SIG-M5 treated with dmso at 0.1 percent for 504 hours (cell line): ENCODE results near the gene B4GALT6.
"Not testable (repeated sequence)": the region's sequence is repeated elsewhere in the genome, so short reads cannot be mapped to it uniquely, and the experiment has no call there.

Experiments
- DNase-seq: peaks from one replicate; lab custom pipeline; 2025; ENCODE audit not compliant: unreplicated experiment; lab: John Stamatoyannopoulos, UW

Gene B4GALT6

DNA sequence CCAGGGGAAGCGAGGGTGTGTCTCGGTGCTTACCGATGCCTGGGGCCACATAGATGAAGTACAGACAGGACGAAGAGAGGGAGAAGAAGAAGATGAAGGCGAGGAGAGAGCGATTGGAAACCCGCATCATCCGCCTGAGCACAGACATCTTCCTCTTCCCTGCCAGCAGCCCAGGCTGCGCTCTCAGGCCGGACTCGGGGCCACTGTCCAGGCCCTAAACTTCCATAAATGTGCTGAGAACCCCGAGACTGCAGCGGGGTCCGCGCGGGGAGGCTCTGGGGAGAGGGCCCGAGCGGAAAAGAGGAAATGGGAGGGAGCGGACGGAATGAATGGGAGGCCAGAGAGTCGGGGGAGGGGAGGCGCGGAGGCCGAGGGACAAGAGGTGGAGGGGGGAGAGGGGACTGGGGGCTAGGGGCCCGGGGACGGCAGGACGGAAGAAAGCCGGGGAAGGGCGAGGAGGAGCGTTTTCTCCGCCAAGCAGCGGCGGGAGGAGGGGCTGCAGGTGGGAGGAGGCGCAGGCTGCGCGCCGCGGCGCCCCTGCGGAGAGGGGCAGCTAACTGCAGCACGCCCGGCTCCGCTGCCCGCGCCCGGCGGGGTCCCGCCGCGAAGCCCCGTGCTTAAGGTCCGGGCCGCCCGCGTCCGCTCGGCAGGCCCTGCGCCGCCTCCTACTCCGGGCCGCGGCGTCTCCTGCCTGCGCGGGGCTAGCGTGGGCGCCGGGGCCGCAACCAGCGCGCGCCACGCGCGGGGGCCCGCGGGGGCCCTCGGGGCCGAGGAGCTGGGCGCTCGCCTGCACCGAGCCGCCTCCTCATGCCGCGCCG, at the start of gene B4GALT6:
Gene B4GALT6 (minus strand): TSS at position 303 of the 818 bp plus-strand sequence. CDS start 155 bp downstream, at position 148.
- DNase-seq = peak; percentile 51

GRCh38 chr18:31731628-31732027, 47.2 kb upstream of the B4GALT6 start:
- DNase-seq = no peak

DNA sequence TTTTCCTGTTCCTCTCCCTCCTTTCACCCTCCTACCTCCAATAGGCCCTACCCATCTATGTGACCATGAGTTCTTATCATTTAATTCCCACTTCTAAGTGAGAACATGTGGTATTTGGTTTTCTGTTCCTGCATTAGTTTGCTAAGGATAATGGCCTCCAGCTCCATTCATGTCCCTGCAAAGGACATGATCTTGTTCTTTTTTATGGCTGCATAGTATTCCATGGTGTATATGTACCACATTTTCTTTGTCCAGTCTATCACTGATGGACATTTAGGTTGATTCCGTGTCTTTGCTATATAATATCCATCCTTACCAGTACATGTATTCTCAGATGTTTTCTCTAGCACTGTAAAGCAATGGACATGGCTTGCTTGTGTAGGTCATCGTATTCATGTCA, 44.8 kb upstream of the B4GALT6 start:
- not testable (repeated sequence) for DNase-seq

DNA sequence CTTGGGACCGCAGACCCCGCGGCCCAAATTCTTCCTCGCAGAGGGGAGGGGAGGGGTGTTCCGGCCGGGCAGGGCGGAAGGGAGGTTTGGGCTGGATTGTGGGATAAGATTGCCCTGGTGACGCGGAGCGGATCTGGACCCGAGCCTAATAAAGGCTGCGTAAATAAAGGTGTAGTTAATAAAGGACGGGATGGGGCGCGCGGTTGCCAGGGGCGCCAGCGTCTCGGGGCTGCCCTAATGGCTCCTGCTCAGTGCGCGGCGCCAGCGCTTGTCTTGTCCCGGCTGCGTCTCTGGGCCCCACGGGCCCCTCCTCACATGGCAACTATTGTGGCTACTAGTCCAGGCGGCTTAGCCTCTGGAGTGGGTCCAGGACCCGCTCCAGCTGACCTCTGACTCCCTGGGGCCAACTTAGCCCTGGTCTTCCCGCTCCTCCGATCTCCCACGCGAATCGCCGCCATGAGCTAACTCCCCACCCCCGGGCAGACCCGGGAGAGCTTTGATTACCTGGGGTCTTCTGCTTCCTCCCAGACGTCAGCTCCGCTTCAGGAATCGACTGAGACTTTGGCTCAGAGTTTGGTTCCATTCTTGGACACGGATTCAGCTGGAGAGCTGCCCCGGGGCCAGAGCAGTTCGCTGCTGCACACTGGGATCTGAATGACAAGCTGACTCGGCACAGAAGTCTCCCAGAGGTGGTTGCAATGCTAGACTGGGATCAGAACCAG, 39.8 kb upstream of the B4GALT6 start:
- DNase-seq = no peak

- DNase-seq = no peak
These were observed 39.2 kb upstream of the B4GALT6 start for GRCh38 chr18:31723639-31723989.

- peak; percentile 52 for DNase-seq
These were observed 38.1 kb upstream of the B4GALT6 start for GRCh38 chr18:31722369-31722957.

- no peak for DNase-seq
These were observed 37.2 kb upstream of the B4GALT6 start for GRCh38 chr18:31721601-31722000.

DNA sequence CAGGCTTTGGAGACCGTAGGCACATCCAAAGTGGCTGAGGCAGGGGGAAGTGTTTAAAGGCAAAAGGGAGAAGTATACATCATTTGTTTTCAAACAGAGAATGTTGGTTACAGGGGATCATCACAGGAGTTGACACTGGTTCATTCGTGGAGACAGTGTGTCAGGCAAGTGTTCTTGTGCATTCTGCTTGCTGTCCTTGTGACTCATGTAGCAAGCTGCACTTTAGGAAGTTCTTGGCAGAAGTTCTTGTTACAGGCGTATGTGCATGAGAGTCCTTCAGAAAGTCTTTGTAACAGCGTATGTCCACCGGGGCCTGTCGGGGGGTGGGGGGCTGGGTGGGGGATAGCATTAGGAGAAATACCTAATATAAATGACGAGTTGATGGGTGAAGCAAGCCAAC, 36.5 kb upstream of the B4GALT6 start:
- no peak for DNase-seq

DNA sequence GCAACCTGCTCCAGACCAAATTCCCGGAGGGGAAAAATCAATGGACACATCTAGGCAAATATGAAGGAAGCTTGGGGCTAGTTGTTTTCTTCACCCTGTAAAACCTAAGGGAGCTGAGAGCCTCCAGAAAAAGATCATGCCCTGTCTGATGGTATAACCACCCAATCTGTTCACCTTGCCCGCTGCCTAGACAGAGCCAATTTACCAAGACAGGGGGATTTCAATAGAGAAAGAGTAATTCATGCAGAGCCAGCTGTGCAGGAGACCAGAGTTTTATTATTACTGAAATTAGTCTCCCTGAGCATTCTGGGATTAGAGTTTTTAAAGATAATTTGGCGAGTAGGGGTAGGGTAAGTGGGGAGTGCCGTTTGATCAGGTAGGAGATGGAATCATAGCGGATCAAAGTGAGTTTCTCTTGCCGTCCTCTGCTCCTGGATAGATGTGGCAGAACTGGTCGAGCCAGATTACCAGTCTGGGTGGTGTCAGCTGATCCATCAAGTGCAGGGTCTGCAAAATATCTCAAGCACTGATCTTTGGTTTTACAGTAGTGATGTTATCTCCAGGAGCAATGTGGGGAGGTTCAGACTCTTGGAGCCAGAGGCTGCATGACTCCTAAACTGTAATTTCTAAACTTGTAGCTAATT, 35.1 kb upstream of the B4GALT6 start:
- DNase-seq = no peak

DNA sequence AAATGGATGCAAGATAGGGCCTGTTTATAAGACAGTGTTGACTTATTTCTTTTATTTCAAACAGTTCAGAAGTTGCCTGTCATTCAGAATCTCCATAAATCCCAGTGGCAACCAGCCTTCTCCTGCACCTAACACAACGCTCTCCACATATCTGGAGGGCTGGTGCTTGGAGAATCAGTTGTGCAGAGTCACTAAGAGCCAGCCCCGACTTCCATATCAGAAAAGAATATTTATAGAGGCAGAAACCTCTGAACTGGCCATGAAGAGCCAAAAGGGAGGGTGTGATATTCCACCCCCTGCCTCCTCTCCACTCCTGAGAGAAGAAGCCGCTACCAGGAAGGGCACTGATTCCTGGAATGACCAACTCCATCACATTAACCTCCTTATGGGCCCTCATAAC, 34.0 kb upstream of the B4GALT6 start:
- no peak for DNase-seq

DNA sequence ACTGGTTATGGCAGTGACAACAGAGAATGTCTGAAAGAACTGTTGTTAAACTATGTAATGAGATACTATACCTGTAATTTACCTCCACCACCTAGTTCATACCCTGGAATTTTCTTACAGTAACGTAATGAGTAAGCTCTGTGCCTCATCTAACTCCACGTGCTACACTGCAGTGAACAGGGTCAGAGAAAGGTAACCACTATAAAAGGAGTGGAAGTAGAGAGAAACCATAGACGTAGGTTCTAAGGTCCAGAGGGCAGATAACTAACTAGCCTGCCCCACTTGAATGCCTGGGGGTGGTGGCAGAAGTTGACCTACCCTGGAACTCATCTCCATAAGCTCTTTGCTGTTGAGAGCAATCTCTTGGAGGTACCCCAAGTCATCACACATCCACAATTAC, 32.0 kb upstream of the B4GALT6 start:
- no peak for DNase-seq

- no peak for DNase-seq
These were observed 27.2 kb upstream of the B4GALT6 start for GRCh38 chr18:31711365-31712172.

GRCh38 chr18:31710826-31711225, 26.4 kb upstream of the B4GALT6 start:
- DNase-seq = no peak

DNA sequence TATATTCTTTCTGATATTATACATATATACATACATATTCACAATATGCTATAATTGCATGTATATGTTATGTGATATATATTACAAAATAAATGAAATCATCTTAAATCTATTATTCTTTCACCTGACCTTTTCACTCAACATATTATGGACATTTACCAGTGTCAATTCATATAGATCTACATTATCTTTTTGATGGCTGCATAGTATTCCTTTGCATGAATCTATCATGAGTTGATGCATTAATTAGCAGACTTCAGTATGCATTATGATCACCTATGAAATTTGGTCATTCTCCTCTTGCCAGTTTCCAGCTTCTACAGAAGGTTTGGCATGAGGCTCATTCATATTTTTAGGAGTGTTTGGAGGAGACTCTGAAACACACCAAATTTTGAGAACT, 23.4 kb upstream of the B4GALT6 start:
- no peak for DNase-seq

DNA sequence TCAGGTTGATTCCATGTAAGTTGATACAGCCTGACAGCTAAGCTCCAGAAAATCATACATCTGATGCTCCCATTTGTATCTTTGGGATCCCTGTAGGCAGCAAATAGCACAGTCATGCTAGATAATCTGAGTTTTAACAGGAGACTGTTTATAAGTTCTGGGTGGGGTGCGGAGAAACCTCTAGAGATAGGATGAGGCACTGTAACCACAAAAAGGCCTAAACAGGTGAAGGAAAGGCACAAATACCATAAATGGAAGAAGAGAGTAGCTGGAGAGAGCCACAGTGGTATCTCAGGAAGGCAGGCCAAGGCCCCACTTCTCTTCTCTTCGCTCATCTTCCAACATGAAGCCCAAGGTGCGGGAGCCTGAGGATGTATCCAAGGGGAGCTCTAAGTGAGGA, 18.1 kb upstream of the B4GALT6 start:
- no peak for DNase-seq

DNA sequence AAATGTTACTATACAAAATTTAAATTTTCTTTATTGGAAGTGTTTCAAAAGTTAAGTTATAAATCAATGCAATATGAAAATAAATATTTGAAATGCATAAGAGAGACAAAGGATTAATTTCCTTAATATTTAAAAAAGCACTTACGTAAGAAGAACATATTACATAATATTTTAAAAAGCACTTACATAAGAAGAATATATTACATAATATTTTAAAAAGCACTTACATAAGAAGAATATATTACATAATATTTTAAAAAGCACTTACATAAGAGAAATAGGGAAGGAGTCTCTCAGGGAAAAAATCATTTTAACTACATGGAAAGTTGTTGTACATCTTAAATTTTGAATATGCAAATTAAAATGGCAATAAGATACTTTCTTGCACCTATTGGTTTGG, 17.4 kb upstream of the B4GALT6 start:
- no peak for DNase-seq

GRCh38 chr18:31700990-31701389, 16.6 kb upstream of the B4GALT6 start:
- DNase-seq = no peak

- DNase-seq = no peak
These were observed 13.2 kb upstream of the B4GALT6 start for GRCh38 chr18:31697351-31698298.

DNA sequence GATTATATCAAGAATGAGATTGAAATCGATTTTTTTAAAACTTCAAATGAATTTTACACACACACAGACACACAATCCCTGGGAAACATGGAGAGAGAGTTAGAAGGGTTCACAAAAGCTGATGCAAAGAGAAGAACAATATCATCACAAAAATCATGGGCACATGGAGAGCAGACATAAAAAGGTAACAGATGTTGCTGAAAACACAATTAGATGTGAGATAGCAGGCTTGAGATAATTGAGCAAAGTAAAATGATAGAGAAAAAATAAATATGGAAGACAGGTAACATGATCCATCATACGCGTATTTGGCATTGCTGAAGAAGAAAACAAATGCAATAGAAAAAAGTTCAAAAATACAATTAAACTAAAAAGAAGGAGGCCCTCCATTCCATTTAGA, 11.6 kb upstream of the B4GALT6 start:
- no peak for DNase-seq

DNA sequence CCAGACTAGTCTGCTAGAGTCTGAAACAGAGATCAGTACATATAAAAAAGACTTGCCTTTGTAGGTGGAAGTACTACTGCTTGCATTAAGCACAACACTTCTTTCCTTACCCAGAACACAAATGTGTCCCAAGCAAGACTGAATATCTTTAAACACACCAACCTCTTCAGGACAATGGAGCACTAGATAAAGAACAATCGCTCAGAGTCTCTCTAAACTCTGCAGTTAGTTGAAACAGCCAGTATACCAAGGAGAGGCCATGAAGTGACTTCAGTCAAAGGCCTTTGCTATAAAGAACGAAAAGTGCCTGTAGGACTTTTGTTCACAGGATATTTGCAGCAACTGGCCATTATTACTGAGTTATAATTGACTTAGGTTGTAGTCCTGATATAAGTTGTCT, 9.9 kb upstream of the B4GALT6 start:
- DNase-seq = no peak
